GM12878 (cell line): ENCODE measurements around the gene B3GAT1. TPM values are rescaled to one million over a fixed set of nuclear protein-coding genes. Genes with fewer than 3 reads are reported as not detected.

Experiments
- ATAC-seq: fragments of 200-7000 bp; cut with Tn5 transposase; 3 replicates; pipeline ENCODE4 v1.9.1; 2020; ENCODE audit warnings: mild to moderate bottlenecking, moderate library complexity
- BruUV-seq: library from RNA; stranded (reverse); fragments of 400-500 nt; replicated peaks from 2 replicates; lab custom pipeline; 2021; lab: Mats Ljungman, UMichigan
- CTCF ChIA-PET: fragments of 300-600 bp; sonication (Branson Sonifier 250); formaldehyde crosslinking; extraction: SDS; loops from one replicate; lab custom pipeline; 2021; ENCODE audit warnings: inconsistent platforms; lab: Yijun Ruan, JAX
- POLR2A ChIA-PET: fragments of 350-600 bp; formaldehyde crosslinking; extraction: SDS; loops from one replicate; lab custom pipeline; 2021; ENCODE audit warnings: inconsistent platforms; lab: Charles Lee
- RAD21 ChIA-PET: fragments of 300-600 bp; sonication (Branson Sonifier 250); formaldehyde crosslinking; loops from one replicate; lab custom pipeline; 2023; ENCODE audit warnings: antibody characterized with exemption; ENCODE audit not compliant: unreplicated experiment; lab: Charles Lee
- SMC1A ChIA-PET: fragments of 300-600 bp; sonication (Branson Sonifier 250); formaldehyde crosslinking; loops from one replicate; lab custom pipeline; 2023; ENCODE audit not compliant: unreplicated experiment, uncharacterized antibody; lab: Charles Lee
- DNase-seq: peaks from one replicate; pipeline ENCODE4 v3.0.0-alpha.2; 2011; ENCODE audit warnings: low read depth, low spot score
- FAIRE-seq: peaks from 3 replicates; lab custom pipeline; 2011; peaks lifted over from hg19 to GRCh38; lab: Jason Lieb, UNC
- H2AFZ ChIP-seq: 2 replicates; pipeline ENCODE4 v1.6.0; 2011; ENCODE audit warnings: low read depth, low read length, control low read depth; ENCODE audit not compliant: control insufficient read depth
- H3K27ac ChIP-seq: 2 replicates; pipeline ENCODE4 v1.5.1; 2011; ENCODE audit warnings: control low read depth; ENCODE audit not compliant: control insufficient read depth, insufficient read depth
- H3K27me3 ChIP-seq, 2 experiments: replicated peaks in 1 of 2; 2 replicates each; pipeline versions ENCODE4 v1.6.0 to v1.6.1; 2011; ENCODE audit warnings: low read length in 1 of 2; ENCODE audit not compliant: control insufficient read depth in 2 of 2, insufficient read depth in 2 of 2
- H3K36me3 ChIP-seq, 2 experiments: 2 replicates each; pipeline ENCODE4 v1.5.1; 2011; ENCODE audit warnings: low read length in 1 of 2; ENCODE audit not compliant: control insufficient read depth in 2 of 2, insufficient read depth in 2 of 2
- H3K4me1 ChIP-seq: 2 replicates; pipeline ENCODE4 v1.6.1; 2011; ENCODE audit warnings: mild to moderate bottlenecking, low read length, moderate library complexity, mixed read lengths; ENCODE audit not compliant: control insufficient read depth, insufficient read depth
- H3K4me2 ChIP-seq: 2 replicates; pipeline ENCODE4 v1.6.0; 2011; ENCODE audit warnings: control low read depth; ENCODE audit not compliant: control insufficient read depth, insufficient read depth
- H3K4me3 ChIP-seq: fragments of 200-600 bp; sonication (generic); 2 replicates; pipeline ENCODE4 v1.5.1; 2016
- H3K79me2 ChIP-seq: 2 replicates; pipeline ENCODE4 v1.6.0; 2011; ENCODE audit warnings: low read length; ENCODE audit not compliant: control insufficient read depth, insufficient read depth
- H3K9ac ChIP-seq: 2 replicates; pipeline ENCODE4 v1.8.0; 2011; ENCODE audit warnings: low read length, control low read depth, mixed read lengths; ENCODE audit not compliant: control insufficient read depth, insufficient read depth
- H3K9me3 ChIP-seq: replicated peaks from 3 replicates; pipeline ENCODE4 v1.5.1; 2011; ENCODE audit warnings: mild to moderate bottlenecking, low read length; ENCODE audit not compliant: control insufficient read depth, insufficient read depth
- H4K20me1 ChIP-seq: 2 replicates; pipeline ENCODE4 v1.6.0; 2011; ENCODE audit not compliant: control insufficient read depth, insufficient read depth
- ASH2L ChIP-seq: fragments of 300-600, 200-600 bp; sonication (generic); IDR thresholded peaks from 2 replicates; pipeline ENCODE4 v1.6.1; 2017; ENCODE audit warnings: low read depth, mild to moderate bottlenecking, borderline replicate concordance
- BACH1 ChIP-seq: fragments of 450-650 bp; IDR thresholded peaks from 2 replicates; pipeline ENCODE4 v1.6.1; 2017; ENCODE audit warnings: mild to moderate bottlenecking, borderline replicate concordance
- CBFB ChIP-seq: IDR thresholded peaks from 2 replicates; pipeline ENCODE4 v1.6.1; 2016; ENCODE audit warnings: antibody characterized with exemption, low read depth
- CHD2 ChIP-seq: IDR thresholded peaks from 2 replicates; pipeline ENCODE4 v1.6.1; 2011; ENCODE audit warnings: low read depth, low read length, improper control_type of control experiment, borderline replicate concordance
- E2F4 ChIP-seq: IDR thresholded peaks from 2 replicates; pipeline ENCODE4 v1.6.1; 2012; ENCODE audit warnings: low read depth, low read length, improper control_type of control experiment
- JUNB ChIP-seq: IDR thresholded peaks from 2 replicates; pipeline ENCODE4 v1.6.1; 2016; ENCODE audit warnings: antibody characterized with exemption, mild to moderate bottlenecking
- MEF2B ChIP-seq: fragments of 450-650 bp; IDR thresholded peaks from 2 replicates; pipeline ENCODE4 v1.6.1; 2018; ENCODE audit warnings: mild to moderate bottlenecking, moderate library complexity; ENCODE audit not compliant: partially characterized antibody, poor library complexity, severe bottlenecking
- MTA2 ChIP-seq: fragments of 450-650 bp; IDR thresholded peaks from 2 replicates; pipeline ENCODE4 v1.6.1; 2016; ENCODE audit warnings: low read depth, mild to moderate bottlenecking, moderate library complexity
- MYB ChIP-seq: fragments of 150-350 bp; IDR thresholded peaks from 2 replicates; pipeline ENCODE4 v1.6.1; 2014; ENCODE audit warnings: mild to moderate bottlenecking, low read depth, low read length, borderline replicate concordance
- NFYB ChIP-seq: IDR thresholded peaks from 2 replicates; pipeline ENCODE4 v1.6.1; 2011; ENCODE audit warnings: low read depth, mild to moderate bottlenecking, low read length, improper control_type of control experiment, moderate library complexity; ENCODE audit not compliant: insufficient read depth
- NR2C2 ChIP-seq: IDR thresholded peaks from 2 replicates; pipeline ENCODE4 v1.6.1; 2011; ENCODE audit warnings: borderline replicate concordance, low read depth; ENCODE audit not compliant: control insufficient read depth, insufficient read length
- PML ChIP-seq: IDR thresholded peaks from 2 replicates; pipeline ENCODE4 v1.6.1; 2012; ENCODE audit warnings: low read length, inconsistent platforms
- POLR2A ChIP-seq: IDR thresholded peaks from 2 replicates; pipeline ENCODE4 v1.6.1; 2011; ENCODE audit warnings: low read depth, mild to moderate bottlenecking, low read length
- RB1 ChIP-seq: fragments of 450-650 bp; formaldehyde crosslinking; IDR thresholded peaks from 2 replicates; pipeline ENCODE4 v1.6.1; 2017; ENCODE audit warnings: mild to moderate bottlenecking, borderline replicate concordance
- RCOR1 ChIP-seq: conservative IDR thresholded peaks from 2 replicates; pipeline ENCODE4 v1.6.1; 2012; ENCODE audit warnings: low read depth, low read length, improper control_type of control experiment
- SIX5 ChIP-seq: IDR thresholded peaks from 2 replicates; pipeline ENCODE4 v1.6.1; 2011; ENCODE audit warnings: mild to moderate bottlenecking, low read depth, low read length, moderate library complexity; ENCODE audit not compliant: severe bottlenecking
- SKIL ChIP-seq: fragments of 450-650 bp; IDR thresholded peaks from 2 replicates; pipeline ENCODE4 v1.6.1; 2017; ENCODE audit warnings: mild to moderate bottlenecking, low read depth, inconsistent platforms; ENCODE audit not compliant: poor library complexity, severe bottlenecking
- TCF12 ChIP-seq: IDR thresholded peaks from 2 replicates; pipeline ENCODE4 v1.6.1; 2011; ENCODE audit warnings: low read depth, mild to moderate bottlenecking, low read length
- WGBS: methylation state at CpG from one replicate; pipeline ENCODE4 v1.1.6; 2016; ENCODE audit warnings: low lambda C conversion rate; ENCODE audit not compliant: insufficient replicate concordance, insufficient coverage; ENCODE audit errors: missing lambda C conversion rate; 5-methylcytosine and 5-hydroxymethylcytosine counted together
- in situ Hi-C: fragments of 300-500 bp; cut with MboI; formaldehyde crosslinking; loops from 9 replicates; pipeline ENCODE4 v1.14.3; 2018; ENCODE audit warnings: mixed read lengths
- intact Hi-C: fragments of 100-400 bp; cut with micrococcal nuclease; formaldehyde crosslinking; loops from one replicate; pipeline ENCODE4 v1.14.2; 2022; ENCODE audit not compliant: unreplicated experiment
- polyA plus RNA-seq, 11 experiments: library from polyadenylated mRNA; depleted of rRNA in 4 of 11; unstranded in 6 of 11; stranded (reverse) in 5 of 11; fragments of >200 nt; fragmentation: Nextera tagmentation in 4 of 11; fragmentation: Illumina TruSeq in 1 of 11; extraction: Ambion mirVana in 4 of 11; extraction: Trizol in 1 of 11; gene quantifications; 1 replicate in 1 of 11; 2 replicates in 10 of 11; pipeline versions ENCODE4 v1.2.1 to v1.2.3, GENCODE V29; 2011 to 2016; ENCODE audit warnings: inconsistent platforms in 2 of 11, missing spikeins in 2 of 11, low read depth in 1 of 11
- total RNA-seq, 4 experiments: library from RNA; depleted of rRNA in 3 of 4; stranded (reverse); fragments of >200 nt in 3 of 4; fragmentation: Illumina TruSeq in 1 of 4; extraction: Trizol in 1 of 4; gene quantifications; 2 replicates each; pipeline versions ENCODE4 v1.2.1 to v1.2.3, GENCODE V29; 2013 to 2021

The B3GAT1 gene
- total and polyA plus RNA-seq, 10 of the 15 experiments (the other 5 are each of a cell fraction or from before 2014, with no cell fraction given) = 0.05 TPM; not detected in 9

- Histone ChIP-seq H3K4me3 (no peak overlapping the region), H3K27ac (no peak overlapping the region), H3K9ac (no peak overlapping the region), H4K20me1 (no peaks in the 10 kb centered on the region), H3K27me3 (no peaks in the 10 kb centered on the region; a peak in 2 of 4 replicates), H3K4me2 (no peak overlapping the region), H3K79me2 (no peaks in the 10 kb centered on the region), H3K36me3 (no peaks in the 10 kb centered on the region), H2AFZ (no peak overlapping the region), H3K4me1 (no peaks in the 10 kb centered on the region), H3K9me3 (no peaks in the 10 kb centered on the region)
- ATAC-seq = no peak
- RAD21 ChIA-PET = no interaction called here
- no TSS peak for BruUV-seq
- intact Hi-C loops (no loop called here), in situ Hi-C loops (no loop called here)
- CTCF ChIA-PET = no interaction called here
- SMC1A ChIA-PET = no interaction called here
- TF ChIP-seq MYB (no peak), SIX5 (no peak), SKIL (no peak), PML (no peak), MTA2 (no peak), RCOR1 (no peak), BACH1 (no peak), CBFB (no peak), NFYB (no peak), ASH2L (no peak), NR2C2 (no peak), TCF12 (no peak), RB1 (no peak), JUNB (no peak), MEF2B (no peak), E2F4 (no peak), CHD2 (no peak), POLR2A (no peak)
- no peak for DNase-seq
- FAIRE-seq = no peak
- WGBS = 54% methylated on average over 12 of the region's 12 CpGs
- POLR2A ChIA-PET = no interaction called here
Observed at GRCh38 chr11:134395002-134395401, 17.0 kb downstream of the B3GAT1 start.
